ENCODE results near the gene RAD51B. TPM values are rescaled to one million over a fixed set of nuclear protein-coding genes. Genes with fewer than 3 reads are reported as not detected.

The RAD51B gene
- total and polyA plus RNA-seq, 2 of the 13 experiments (the other 11 are each of a cell fraction or from before 2014, with no cell fraction given) = 7.0 to 9.5 TPM

GRCh38 chr14:68598621-68599447 lies 779.3 kb downstream of the RAD51B start (continued):
- TF ChIP-seq FOXP1 (IDR thresholded peaks at IDR 0.05) = no peak
- TF ChIP-seq FOXP1 (CRISPR knock-in tag; IDR thresholded peaks at IDR 0.05) = peak; percentile 77; the same call in 1 of the 2 replicates
- peak; percentile 70 for TF ChIP-seq ARID5B (CRISPR knock-in tag; IDR thresholded peaks at IDR 0.05)
- TF ChIP-seq PPARG (CRISPR knock-in tag; conservative IDR thresholded peaks at IDR 0.05) = peak; percentile 87
- no peak for TF ChIP-seq ZNF337 (CRISPR knock-in tag; IDR thresholded peaks at IDR 0.05; ENCODE audit: borderline replicate concordance, low read depth)
- peak; percentile 33; the same call in 1 of the 2 replicates for TF ChIP-seq ZNF605 (CRISPR knock-in tag; IDR thresholded peaks at IDR 0.05)
- peak; percentile 74; the same call in 1 of the 2 replicates for TF ChIP-seq ZNF761 (CRISPR knock-in tag; conservative IDR thresholded peaks at IDR 0.05)
- TF ChIP-seq E2F2 (CRISPR knock-in tag; IDR thresholded peaks at IDR 0.05; ENCODE audit: borderline replicate concordance) = peak; percentile 48; the same call in 1 of the 2 replicates
- no peak for TF ChIP-seq KLF13 (CRISPR knock-in tag; IDR thresholded peaks at IDR 0.05)
- TF ChIP-seq FOSL2 (CRISPR knock-in tag; IDR thresholded peaks at IDR 0.05) = peak; percentile 91
- TF ChIP-seq HNRNPL (IDR thresholded peaks at IDR 0.05; ENCODE audit: low read depth, low read length) = peak; percentile 75; the same call in 1 of the 2 replicates
- no peak for TF ChIP-seq ZNF234 (CRISPR knock-in tag; conservative IDR thresholded peaks at IDR 0.05)
- no peak for TF ChIP-seq NRL (CRISPR knock-in tag; IDR thresholded peaks at IDR 0.05; ENCODE audit: borderline replicate concordance)
- 0 out of 2 replicates have a peak, but pooled peaks have one; percentile 20 for TF ChIP-seq ZBTB38 (CRISPR knock-in tag; IDR thresholded peaks at IDR 0.05)
- peak; percentile 71; the same call in 1 of the 2 replicates for TF ChIP-seq NCOR1 (IDR thresholded peaks at IDR 0.05; ENCODE audit: borderline replicate concordance, low read length)
- TF ChIP-seq ZNF274 (CRISPR knock-in tag; IDR thresholded peaks at IDR 0.05) = 0 out of 2 replicates have a peak, but pooled peaks have one; percentile 25
- peak; percentile 83 for TF ChIP-seq MTA1 (CRISPR knock-in tag; IDR thresholded peaks at IDR 0.05; ENCODE audit: borderline replicate concordance)
- no peak for TF ChIP-seq ZNF333 (CRISPR knock-in tag; IDR thresholded peaks at IDR 0.05; ENCODE audit: borderline replicate concordance)
- TF ChIP-seq ZMYM3 (CRISPR knock-in tag; IDR thresholded peaks at IDR 0.05) = peak; percentile 35; the same call in 1 of the 2 replicates

All from HepG2 (cell line).